ENCODE data around the gene FANCC.

Gene FANCC

GRCh38 chr9:95124582-95125367, 192.7 kb downstream of the FANCC start:
- DNase-seq (ENCODE audit: low read depth): no peak

DNA sequence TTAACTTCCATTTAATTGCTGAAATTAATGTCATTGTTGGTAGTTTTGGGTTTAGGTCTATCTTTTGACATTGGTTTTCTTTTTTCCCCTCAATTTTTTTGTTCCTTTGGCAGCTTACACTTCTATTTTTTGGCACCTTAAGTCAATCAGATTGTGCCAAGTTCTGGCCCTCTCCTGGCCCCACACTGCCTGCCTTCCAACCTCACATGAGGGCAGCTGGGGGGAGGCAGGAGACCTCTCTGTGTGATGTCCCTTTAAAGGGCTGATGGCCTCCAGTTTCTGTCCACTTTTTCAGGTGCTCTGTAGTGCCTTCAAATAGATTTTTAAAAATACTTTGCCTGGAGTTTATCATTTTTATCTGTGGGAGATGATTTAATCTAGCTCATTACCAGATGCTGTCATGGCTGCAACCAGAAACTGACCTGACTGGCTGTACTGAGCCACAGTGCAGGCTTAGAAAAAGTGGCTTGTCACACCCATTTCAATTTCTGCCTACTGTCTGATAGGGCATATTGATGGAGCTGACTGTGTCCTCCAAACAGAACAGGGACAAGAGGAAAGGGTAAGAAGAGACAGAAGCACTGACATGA, 196.6 kb downstream of the FANCC start:
- DNase-seq (ENCODE audit: low read depth): no peak

DNA sequence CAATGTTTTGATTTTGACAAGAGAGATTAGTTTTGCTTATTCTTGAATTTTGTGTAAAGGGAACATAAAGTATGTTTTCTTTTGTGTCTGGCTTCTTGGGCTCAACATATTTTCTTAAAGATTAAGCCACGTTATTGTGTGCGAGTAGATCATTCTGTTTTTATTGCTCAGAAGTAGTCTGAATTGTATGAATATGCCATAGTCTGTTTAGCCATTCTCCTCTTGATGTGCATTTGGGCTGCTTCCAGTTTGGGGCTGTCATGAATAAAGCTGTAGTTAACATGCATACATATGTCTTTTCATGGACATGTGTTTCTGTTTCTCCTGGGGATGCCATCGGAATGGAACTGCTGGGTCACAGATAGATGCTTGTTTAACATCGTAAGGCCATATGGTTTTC, 198.9 kb downstream of the FANCC start:
- DNase-seq (ENCODE audit: low read depth): no peak

GRCh38 chr9:95116808-95117204, 200.7 kb downstream of the FANCC start:
- DNase-seq (ENCODE audit: low read depth): no peak

- DNase-seq (ENCODE audit: low read depth): no peak
Observed at GRCh38 chr9:95116002-95116807, 201.3 kb downstream of the FANCC start.

DNA sequence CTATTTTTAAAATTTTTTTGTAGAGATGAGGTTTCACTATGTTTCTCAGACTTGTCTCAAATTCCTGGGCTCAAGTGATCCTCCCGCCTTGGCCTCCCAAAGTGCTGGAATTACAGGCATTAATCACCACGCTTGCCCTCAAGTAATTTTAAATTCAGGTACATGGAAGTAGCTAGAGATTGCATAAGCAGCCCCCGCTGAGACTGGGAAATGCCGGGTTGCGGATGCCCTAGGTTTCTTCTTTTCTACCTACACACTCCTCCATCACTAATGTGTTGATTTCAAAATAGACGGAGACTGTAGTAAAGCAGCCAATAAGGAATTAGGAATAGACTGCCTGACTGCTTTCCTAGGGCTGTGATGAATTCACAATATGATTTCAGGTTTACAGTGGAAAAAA, 202.4 kb downstream of the FANCC start:
- no peak for DNase-seq (ENCODE audit: low read depth)

DNA sequence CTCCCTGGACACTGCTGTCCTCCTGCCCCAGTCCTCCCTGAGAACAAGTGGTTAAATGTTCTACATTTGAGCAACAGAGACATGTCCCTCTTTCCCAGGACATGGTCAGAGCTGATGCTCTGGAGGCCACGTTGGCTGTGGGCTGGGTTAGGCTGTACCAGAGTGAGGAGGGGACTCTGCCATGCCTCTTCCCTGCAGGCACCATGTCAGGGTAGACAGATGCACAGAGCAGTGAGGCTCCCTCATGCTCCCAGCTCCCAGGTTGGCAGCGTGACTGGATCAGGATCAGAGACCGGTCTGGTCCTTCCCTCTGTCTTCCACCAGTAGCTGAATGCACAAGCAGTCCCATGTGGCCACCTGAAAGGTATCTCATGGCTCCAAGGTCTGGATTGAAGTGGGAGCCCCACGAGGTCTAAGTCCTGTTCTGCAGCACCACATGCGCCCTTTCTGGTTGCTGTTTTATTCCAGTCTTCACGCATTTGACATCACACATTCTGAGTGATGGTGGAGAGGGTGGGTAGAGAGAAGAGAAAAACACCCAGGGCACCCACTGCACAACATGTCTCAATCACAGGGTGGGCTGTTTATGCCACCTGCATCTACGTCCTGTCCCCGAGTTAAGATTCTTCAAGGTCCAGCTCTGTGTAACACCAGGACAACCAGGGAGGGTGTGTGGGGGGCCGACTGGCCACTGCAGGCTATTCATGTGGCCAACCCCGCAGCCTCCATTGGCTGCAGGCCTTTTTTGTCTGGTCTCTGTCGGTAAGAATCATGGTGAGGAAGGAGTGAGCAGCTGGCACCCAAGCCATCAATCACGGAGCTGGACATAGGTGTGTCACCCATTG, 204.9 kb downstream of the FANCC start:
- no peak for DNase-seq (ENCODE audit: low read depth)

GRCh38 chr9:95111716-95112115, 205.8 kb downstream of the FANCC start:
- no peak for DNase-seq (ENCODE audit: low read depth)

DNA sequence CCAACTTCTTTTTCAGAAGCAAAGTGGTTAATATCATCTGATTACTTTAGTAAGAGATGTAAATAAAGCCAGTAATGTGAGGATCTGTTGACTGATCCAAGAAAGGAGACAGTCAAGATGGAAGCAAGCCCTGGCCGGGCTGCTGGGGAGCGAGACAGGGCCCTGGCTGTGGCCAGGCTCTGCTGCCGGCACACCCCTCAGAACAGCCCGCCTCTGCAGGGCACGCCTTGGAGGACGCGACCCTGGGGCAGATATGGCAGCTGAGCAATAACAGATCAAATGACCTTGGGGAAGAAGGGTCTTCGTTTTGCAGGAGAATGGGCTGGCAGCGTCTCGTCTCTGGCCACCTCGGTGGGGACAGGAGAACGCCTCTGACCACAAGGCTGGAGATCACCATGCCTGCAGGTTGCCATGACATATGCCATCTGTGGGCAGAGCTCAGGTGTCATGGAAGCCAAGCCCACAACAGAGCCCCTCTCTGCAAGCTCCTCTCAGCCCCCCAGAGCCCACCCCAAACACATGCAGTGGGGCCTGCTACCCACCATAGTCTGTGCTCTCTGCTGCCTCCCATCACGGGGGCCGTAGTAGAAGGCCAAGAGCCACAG, 206.5 kb downstream of the FANCC start:
- no peak for DNase-seq (ENCODE audit: low read depth)

DNA sequence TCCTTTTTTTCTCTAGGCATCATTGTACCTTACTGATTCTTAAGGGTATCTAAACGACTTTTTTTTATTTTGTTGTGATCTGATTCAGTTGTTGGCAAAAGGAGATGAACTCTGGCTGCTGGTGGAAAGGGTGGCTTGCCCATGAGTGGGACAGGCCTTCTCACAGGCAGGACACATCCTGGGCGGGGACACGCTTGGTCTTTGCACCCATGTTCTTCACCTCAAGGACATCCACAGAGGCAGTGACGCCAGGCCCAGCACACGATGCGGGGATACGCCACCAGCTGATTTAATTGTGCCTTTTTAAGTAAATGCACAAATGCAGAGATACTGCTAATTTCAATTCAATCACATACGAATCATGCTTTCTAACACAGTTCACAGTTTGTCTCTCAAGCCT, 208.1 kb downstream of the FANCC start:
- no peak for DNase-seq (ENCODE audit: low read depth)

- no peak for DNase-seq (ENCODE audit: low read depth)
Observed at GRCh38 chr9:95108777-95109176, 208.7 kb downstream of the FANCC start.

- no peak for DNase-seq (ENCODE audit: low read depth)
Observed at GRCh38 chr9:95107976-95108375, 209.5 kb downstream of the FANCC start.

- DNase-seq (ENCODE audit: low read depth): no peak
Observed at GRCh38 chr9:95107001-95107749, 210.3 kb downstream of the FANCC start.

GRCh38 chr9:95105519-95106287, 211.8 kb downstream of the FANCC start:
- no peak for DNase-seq (ENCODE audit: low read depth)

DNA sequence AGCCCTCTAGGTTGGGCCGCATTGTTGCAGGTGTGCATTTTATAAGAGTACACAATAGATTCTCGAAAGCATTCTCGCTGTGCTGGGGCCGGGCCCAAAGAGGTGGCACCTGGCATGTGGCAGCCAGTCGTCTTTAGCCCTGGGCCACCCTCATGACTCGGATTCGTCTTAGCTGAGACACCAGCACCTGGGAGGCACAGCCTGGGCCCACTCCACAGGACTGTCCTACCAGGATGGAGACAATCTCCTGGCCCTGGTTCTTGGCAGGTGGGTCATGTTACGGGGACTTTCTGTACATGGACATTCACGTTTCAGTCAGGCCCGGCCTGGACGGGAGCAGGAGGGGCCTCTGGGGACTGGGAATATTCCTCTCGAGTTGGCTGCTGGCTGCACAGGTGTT, 212.5 kb downstream of the FANCC start:
- DNase-seq (ENCODE audit: low read depth): no peak

GRCh38 chr9:95104581-95104960, 212.9 kb downstream of the FANCC start:
- no peak for DNase-seq (ENCODE audit: low read depth)

GRCh38 chr9:95103871-95104580, 213.5 kb downstream of the FANCC start:
- DNase-seq (ENCODE audit: low read depth): no peak

- no peak for DNase-seq (ENCODE audit: low read depth)
Observed at GRCh38 chr9:95103281-95103771, 214.2 kb downstream of the FANCC start.

DNA sequence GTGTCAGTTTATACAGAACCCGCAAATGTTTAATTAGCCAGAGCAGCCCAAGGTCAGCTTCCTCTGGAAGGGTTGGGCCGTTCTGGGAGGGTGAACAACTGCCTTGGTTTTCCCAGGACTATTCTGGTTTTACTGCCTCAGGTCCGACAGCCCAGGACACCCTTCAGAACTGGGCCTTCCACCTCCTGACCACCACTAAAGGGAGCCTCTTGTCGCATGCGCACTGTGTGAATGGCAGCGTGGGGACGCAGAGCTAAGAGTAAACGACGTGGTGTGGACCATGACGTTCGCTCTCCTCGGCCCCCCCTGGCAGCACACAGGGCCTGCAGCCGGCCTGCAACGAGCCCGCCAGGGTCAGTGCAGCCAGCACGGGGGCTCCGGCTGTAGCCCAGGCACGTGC, 214.9 kb downstream of the FANCC start:
- DNase-seq (ENCODE audit: low read depth): no peak
